CD4-positive, alpha-beta T cell treated with Interleukin-4 for 4 hours (primary cell): Measurements from ENCODE around the gene P4HB.
A peak's percentile ranks its signal among the peaks of the same experiment; 100 is the strongest.

Experiments
- DNase-seq: peaks from one replicate; pipeline ENCODE4 v3.0.0-alpha.2; 2020

Gene P4HB

GRCh38 chr17:81895400-81895799 is 35.1 kb upstream of the P4HB start:
- no peak for DNase-seq

- no peak for DNase-seq
Observed at GRCh38 chr17:81891303-81891552, 30.9 kb upstream of the P4HB start.

GRCh38 chr17:81890447-81891302 is 30.3 kb upstream of the P4HB start:
- DNase-seq: no peak

GRCh38 chr17:81889602-81890001 is 29.3 kb upstream of the P4HB start:
- no peak for DNase-seq

GRCh38 chr17:81888988-81889595 is 28.8 kb upstream of the P4HB start:
- DNase-seq: no peak

GRCh38 chr17:81888105-81888987 is 28.0 kb upstream of the P4HB start:
- DNase-seq: no peak

GRCh38 chr17:81885869-81886548 is 25.7 kb upstream of the P4HB start:
- DNase-seq: no peak

GRCh38 chr17:81885454-81885853 is 25.1 kb upstream of the P4HB start:
- no peak for DNase-seq

GRCh38 chr17:81884968-81885367 is 24.6 kb upstream of the P4HB start:
- DNase-seq: no peak

- DNase-seq: no peak
Observed at GRCh38 chr17:81884520-81884919, 24.2 kb upstream of the P4HB start.

GRCh38 chr17:81879121-81879520 is 18.8 kb upstream of the P4HB start:
- no peak for DNase-seq

GRCh38 chr17:81878294-81878693 is 18.0 kb upstream of the P4HB start:
- no peak for DNase-seq

GRCh38 chr17:81877569-81877968 is 17.2 kb upstream of the P4HB start:
- DNase-seq: no peak

GRCh38 chr17:81871387-81872230 is 11.3 kb upstream of the P4HB start:
- peak; percentile 93 for DNase-seq

- no peak for DNase-seq
Observed at GRCh38 chr17:81870981-81871386, 10.6 kb upstream of the P4HB start, which contains the start of gene ARHGDIA. Gene ARHGDIA, minus strand, starts transcription at chr17:81871337. Its CDS starts 1,407 bp downstream, at chr17:81869930.

GRCh38 chr17:81870131-81870980 is 10.0 kb upstream of the P4HB start:
- DNase-seq: peak; percentile 36

- no peak for DNase-seq
Observed at GRCh38 chr17:81869221-81870130, 9.1 kb upstream of the P4HB start.

GRCh38 chr17:81868674-81869220 is 8.4 kb upstream of the P4HB start:
- no peak for DNase-seq

GRCh38 chr17:81867991-81868673 is 7.8 kb upstream of the P4HB start:
- no peak for DNase-seq
